ENCODE measurements around the gene DDX4.

DNA sequence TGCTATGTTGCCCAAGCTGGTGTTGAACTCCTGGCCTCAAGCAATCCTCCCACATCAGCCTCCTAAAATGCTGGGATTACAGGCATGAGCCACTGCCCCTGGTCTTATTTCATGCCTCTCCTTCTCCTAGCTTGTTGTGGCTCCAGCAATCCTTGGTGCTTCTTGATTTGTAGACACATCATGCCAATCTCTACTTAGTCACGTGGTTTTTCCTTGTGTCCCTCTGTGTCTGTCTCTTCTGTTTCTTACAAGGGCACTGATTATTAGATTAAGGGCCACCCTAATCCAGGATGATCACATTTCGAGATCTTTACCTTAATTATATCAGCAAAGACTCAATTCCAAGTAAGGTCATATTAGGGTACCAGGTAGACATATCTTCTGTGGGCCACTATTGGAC, 104.1 kb downstream of the DDX4 start:
- TF ChIP-seq, protein P1, sequence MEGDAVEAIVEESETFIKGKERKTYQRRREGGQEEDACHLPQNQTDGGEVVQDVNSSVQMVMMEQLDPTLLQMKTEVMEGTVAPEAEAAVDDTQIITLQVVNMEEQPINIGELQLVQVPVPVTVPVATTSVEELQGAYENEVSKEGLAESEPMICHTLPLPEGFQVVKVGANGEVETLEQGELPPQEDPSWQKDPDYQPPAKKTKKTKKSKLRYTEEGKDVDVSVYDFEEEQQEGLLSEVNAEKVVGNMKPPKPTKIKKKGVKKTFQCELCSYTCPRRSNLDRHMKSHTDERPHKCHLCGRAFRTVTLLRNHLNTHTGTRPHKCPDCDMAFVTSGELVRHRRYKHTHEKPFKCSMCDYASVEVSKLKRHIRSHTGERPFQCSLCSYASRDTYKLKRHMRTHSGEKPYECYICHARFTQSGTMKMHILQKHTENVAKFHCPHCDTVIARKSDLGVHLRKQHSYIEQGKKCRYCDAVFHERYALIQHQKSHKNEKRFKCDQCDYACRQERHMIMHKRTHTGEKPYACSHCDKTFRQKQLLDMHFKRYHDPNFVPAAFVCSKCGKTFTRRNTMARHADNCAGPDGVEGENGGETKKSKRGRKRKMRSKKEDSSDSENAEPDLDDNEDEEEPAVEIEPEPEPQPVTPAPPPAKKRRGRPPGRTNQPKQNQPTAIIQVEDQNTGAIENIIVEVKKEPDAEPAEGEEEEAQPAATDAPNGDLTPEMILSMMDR (IDR thresholded peaks at IDR 0.05): no peak
- TF ChIP-seq POLR2A (IDR thresholded peaks at IDR 0.05): no peak

All from thyroid gland (tissue), 4 donors.